Cardiac fibroblast (primary cell): ENCODE measurements around the gene BGLAP.

ENCODE experiments used
- DNase-seq, 2 donors: peaks; one replicate each; pipeline versions ENCODE4 v3.0.0 to v3.0.0-alpha.2; 2010; ENCODE audit warnings: low read depth in 2 of 2
- H3K4me3 ChIP-seq, 2 donors: replicated peaks in 1 of 2; 1 replicate in 1 of 2; 2 replicates in 1 of 2; pipeline ENCODE4 v1.5.1; 2011; ENCODE audit warnings: low read depth in 2 of 2, low read length in 2 of 2, mild to moderate bottlenecking in 2 of 2, moderate library complexity in 1 of 2
- TF ChIP-seq, protein P1 (sequence below): IDR thresholded peaks from one replicate; pipeline ENCODE4 v1.5.1; 2011; ENCODE audit warnings: low read depth, mild to moderate bottlenecking, low read length, inconsistent platforms

The BGLAP gene

DNA sequence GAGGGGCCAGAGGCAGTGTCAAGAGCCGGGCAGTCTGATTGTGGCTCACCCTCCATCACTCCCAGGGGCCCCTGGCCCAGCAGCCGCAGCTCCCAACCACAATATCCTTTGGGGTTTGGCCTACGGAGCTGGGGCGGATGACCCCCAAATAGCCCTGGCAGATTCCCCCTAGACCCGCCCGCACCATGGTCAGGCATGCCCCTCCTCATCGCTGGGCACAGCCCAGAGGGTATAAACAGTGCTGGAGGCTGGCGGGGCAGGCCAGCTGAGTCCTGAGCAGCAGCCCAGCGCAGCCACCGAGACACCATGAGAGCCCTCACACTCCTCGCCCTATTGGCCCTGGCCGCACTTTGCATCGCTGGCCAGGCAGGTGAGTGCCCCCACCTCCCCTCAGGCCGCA, at the start of gene BGLAP:
Gene BGLAP, plus strand, starts transcription at position 259 of the 400 bp plus-strand sequence. Its CDS starts 48 bp downstream, at position 307.
- TF ChIP-seq, protein P1, sequence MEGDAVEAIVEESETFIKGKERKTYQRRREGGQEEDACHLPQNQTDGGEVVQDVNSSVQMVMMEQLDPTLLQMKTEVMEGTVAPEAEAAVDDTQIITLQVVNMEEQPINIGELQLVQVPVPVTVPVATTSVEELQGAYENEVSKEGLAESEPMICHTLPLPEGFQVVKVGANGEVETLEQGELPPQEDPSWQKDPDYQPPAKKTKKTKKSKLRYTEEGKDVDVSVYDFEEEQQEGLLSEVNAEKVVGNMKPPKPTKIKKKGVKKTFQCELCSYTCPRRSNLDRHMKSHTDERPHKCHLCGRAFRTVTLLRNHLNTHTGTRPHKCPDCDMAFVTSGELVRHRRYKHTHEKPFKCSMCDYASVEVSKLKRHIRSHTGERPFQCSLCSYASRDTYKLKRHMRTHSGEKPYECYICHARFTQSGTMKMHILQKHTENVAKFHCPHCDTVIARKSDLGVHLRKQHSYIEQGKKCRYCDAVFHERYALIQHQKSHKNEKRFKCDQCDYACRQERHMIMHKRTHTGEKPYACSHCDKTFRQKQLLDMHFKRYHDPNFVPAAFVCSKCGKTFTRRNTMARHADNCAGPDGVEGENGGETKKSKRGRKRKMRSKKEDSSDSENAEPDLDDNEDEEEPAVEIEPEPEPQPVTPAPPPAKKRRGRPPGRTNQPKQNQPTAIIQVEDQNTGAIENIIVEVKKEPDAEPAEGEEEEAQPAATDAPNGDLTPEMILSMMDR, result no peak
- no peak for DNase-seq
- H3K4me3 ChIP-seq, result no peak within 1 kb of the TSS

DNA sequence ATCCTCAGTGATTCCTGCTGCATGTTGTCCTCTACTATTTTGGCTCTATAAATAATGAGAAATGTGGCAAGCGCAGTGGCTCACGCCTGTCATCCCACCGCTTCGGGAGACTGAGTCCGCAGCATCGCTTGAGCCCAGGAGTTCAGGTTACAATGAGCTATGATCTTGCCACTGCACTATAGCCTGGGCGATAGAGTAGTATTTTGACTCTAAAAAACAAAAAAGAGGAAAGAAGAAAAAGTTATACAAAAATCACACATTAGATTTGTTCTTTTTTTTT, 48.8 kb upstream of the BGLAP start:
- no peak for DNase-seq
- peak overlapping the region; percentile 51 to 63 for H3K4me3 ChIP-seq
- TF ChIP-seq, protein P1, result no peak

DNA sequence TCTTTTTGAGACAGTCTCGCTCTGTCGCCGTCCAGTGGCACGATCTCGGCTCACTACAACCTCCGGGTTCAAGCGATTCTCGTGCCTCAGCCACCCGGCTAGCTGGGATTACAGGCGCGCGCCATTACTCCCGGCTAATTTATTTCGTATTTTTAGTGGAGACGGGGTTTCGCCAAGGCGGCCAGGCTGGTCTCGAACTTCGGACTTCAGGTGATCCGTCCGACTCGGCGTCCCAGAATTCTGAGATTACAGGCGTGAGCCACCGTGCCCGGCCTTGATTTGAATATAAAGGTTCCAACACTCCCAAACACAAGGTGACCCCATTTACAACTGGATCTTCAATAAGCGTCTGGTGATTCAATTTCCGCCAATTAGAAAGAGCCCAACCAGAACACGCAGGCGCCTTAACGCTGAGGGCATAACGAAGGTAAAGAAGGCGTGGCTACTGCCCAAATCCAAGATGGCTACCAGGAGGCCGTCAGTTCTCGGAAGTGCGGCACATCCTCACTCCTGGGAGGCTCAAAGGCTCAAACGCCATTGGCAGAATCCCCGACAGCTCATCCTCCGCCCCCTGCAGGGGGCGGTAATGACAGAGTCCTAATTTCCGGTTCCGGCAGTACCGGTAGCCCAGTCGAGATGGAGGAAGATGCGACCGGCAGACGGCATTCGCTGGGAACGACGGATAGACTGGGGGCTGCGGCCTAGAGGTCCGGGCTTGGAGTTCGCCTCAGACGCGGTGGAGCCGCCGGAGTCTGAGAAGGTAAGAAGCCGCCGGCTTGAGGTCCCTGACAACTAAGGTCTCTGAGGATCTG, 48.3 kb upstream of the BGLAP start, which contains the start of gene SLC25A44:
Gene SLC25A44, plus strand, starts transcription at position 617 of the 812 bp plus-strand sequence. CDS start 5,744 bp downstream, outside the sequence.
- peak; percentile 99 to 100 for DNase-seq
- peak within 1 kb of the TSS; percentile 96 to 99 for H3K4me3 ChIP-seq
- TF ChIP-seq, protein P1, result peak; percentile 32

DNA sequence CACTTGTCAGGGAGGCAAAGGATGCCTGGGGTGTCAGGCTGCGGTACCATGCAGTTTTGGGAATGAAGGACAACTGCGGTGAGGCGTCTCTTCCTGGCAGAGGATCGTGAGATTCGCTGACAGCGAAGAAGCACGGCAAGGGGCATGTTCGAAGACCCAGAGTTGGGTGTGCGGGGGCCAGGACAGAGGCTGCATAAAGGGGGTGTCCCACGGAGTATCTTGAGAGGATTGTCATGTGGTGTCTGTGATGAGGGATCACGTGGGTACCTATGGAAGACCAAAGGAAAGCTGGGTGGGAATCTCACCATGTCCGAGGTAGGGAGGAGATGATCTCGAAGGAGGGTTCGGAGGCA, 47.7 kb upstream of the BGLAP start:
- TF ChIP-seq, protein P1, result no peak
- H3K4me3 ChIP-seq, result peak overlapping the region; percentile 96 to 99
- DNase-seq, result peak in 1 of 2 donors; percentile 19

DNA sequence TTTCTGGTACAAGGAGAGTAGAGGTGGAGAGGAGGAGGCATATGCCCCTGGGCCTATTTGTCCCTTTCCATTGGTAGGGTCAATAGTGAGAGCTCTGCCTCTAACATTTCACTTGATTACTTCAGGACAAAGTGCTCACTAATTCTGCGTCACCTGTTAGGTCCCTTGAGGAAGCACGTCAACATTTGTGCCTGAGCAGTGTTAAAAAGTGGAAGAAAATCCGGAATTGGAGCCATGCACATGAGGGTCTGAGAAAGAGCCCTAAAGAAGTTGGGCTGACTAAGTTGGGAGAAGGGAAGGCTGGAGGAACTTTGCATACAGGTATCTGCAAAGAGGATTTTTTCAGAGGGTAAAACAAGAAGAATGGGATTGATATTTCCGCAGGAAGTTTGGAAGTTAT, 46.1 kb upstream of the BGLAP start:
- TF ChIP-seq, protein P1, result no peak
- no peak overlapping the region for H3K4me3 ChIP-seq
- DNase-seq, result no peak

DNA sequence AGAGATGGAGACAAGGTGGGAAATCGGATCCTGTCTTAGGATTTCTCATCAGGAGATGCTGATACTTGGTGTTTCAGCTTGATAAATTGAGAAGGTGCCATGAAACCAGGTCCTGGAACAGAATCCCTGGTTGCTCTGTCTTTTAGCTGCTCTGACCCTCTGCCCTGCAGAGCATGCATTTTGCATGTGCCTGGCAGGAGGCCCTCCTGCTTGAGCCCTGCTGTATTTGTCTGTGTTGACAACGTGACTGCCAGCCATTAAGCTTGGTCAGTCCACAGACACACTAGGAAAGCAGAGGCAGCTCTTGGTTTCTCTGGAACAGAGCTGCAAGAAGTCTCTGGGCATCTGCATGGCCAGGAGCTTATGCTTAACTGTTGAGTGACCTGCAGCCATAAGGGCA, 45.5 kb upstream of the BGLAP start:
- TF ChIP-seq, protein P1, result no peak
- no peak overlapping the region for H3K4me3 ChIP-seq
- no peak for DNase-seq
